K562 (cell line): ENCODE results near the gene NCOA4. TPM values are rescaled to one million over a fixed set of nuclear protein-coding genes. Genes with fewer than 3 reads are reported as not detected.

Experiments
- CREB1 ChIP-seq, 2 experiments: sonication (generic) in 1 of 2; formaldehyde crosslinking in 1 of 2; IDR thresholded peaks; 2 replicates each; pipeline versions ENCODE4 v1.6.1 to v1.8.0; 2012 to 2022; ENCODE audit warnings: inconsistent platforms in 1 of 2, mild to moderate bottlenecking in 1 of 2, missing genetic modification reagents in 1 of 2, moderate library complexity in 1 of 2
- EHMT2 ChIP-seq: fragments of 450-650 bp; IDR thresholded peaks from 2 replicates; pipeline ENCODE4 v1.6.1; 2018; ENCODE audit warnings: antibody characterized with exemption
- GTF2A2 ChIP-seq: IDR thresholded peaks from 2 replicates; pipeline ENCODE4 v1.6.1; 2016; ENCODE audit warnings: mild to moderate bottlenecking, missing genetic modification characterization, missing compliant biosample characterization
- HMG20A ChIP-seq: fragments of 450-650 bp; formaldehyde crosslinking; conservative IDR thresholded peaks from 2 replicates; pipeline ENCODE4 v1.4.0; 2020; ENCODE audit warnings: mild to moderate bottlenecking, mixed read lengths
- LARP7 ChIP-seq: fragments of 450-650 bp; IDR thresholded peaks from 2 replicates; pipeline ENCODE4 v1.6.1; 2016
- MTA3 ChIP-seq: fragments of 450-650 bp; formaldehyde crosslinking; IDR thresholded peaks from 2 replicates; pipeline ENCODE4 v1.6.1; 2017; ENCODE audit warnings: mild to moderate bottlenecking, borderline replicate concordance
- SMAD4 ChIP-seq: fragments of 250-450 bp; sonication (Bioruptor Pico); conservative IDR thresholded peaks from 2 replicates; pipeline ENCODE4 v1.8.0; 2021; ENCODE audit warnings: inconsistent platforms, mild to moderate bottlenecking, moderate library complexity
- TBP ChIP-seq: optimal IDR thresholded peaks from 2 replicates; pipeline ENCODE3; 2011; ENCODE audit warnings: low read depth, low read length, improper control_type of control experiment
- ZFPM2 ChIP-seq: fragments of 250-450 bp; sonication (Bioruptor Pico); IDR thresholded peaks from 2 replicates; pipeline ENCODE4 v1.5.1; 2022; ENCODE audit warnings: mild to moderate bottlenecking
- ZNF232 ChIP-seq: sonication (generic); formaldehyde crosslinking; IDR thresholded peaks from 2 replicates; pipeline ENCODE4 v1.8.0; 2022; ENCODE audit warnings: mild to moderate bottlenecking, missing genetic modification reagents
- ZNF444 ChIP-seq: fragments of 250-450 bp; sonication (Bioruptor Pico); IDR thresholded peaks from 2 replicates; pipeline ENCODE4 v1.4.0; 2020; ENCODE audit warnings: mild to moderate bottlenecking, moderate library complexity
- ZNF592 ChIP-seq: fragments of 450-650 bp; IDR thresholded peaks from 2 replicates; pipeline ENCODE4 v1.6.1; 2017; ENCODE audit warnings: antibody characterized with exemption, mild to moderate bottlenecking
- ZNF655 ChIP-seq: fragments of 250-450 bp; sonication (Bioruptor Pico); IDR thresholded peaks from 2 replicates; pipeline ENCODE4 v1.5.0; 2021
- ZNF77 ChIP-seq: fragments of 250-450 bp; sonication (Bioruptor Pico); IDR thresholded peaks from 2 replicates; pipeline ENCODE4 v1.5.0; 2020
- polyA plus RNA-seq, 8 experiments: library from polyadenylated mRNA; depleted of rRNA in 4 of 8; stranded (reverse) in 5 of 8; unstranded in 3 of 8; fragments of >200 nt; fragmentation: Nextera tagmentation in 2 of 8; fragmentation: Illumina TruSeq in 1 of 8; extraction: Ambion mirVana in 2 of 8; extraction: Trizol in 1 of 8; gene quantifications; 2 replicates each; pipeline versions ENCODE4 v1.2.1 to v1.2.3, GENCODE V29; 2011 to 2014; ENCODE audit warnings: inconsistent platforms in 1 of 8, missing spikeins in 1 of 8
- total RNA-seq, 7 experiments: library from RNA; depleted of rRNA in 6 of 7; stranded (reverse); fragments of >200 nt in 6 of 7; fragmentation: Illumina TruSeq in 2 of 7; extraction: Trizol in 2 of 7; gene quantifications; 2 replicates each; pipeline versions ENCODE4 v1.2.1 to v1.2.3, GENCODE V29; 2011 to 2021; ENCODE audit warnings: low replicate concordance in 1 of 7

NCOA4 gene
- total and polyA plus RNA-seq, 9 of the 15 experiments (the other 6 are each of a cell fraction or from before 2014, with no cell fraction given): 89.8 to 283 (median 181) TPM

GRCh38 chr10:46000538-46000937 is 29.9 kb downstream of the NCOA4 start (continued):
- TF ChIP-seq ZNF592 (0 out of 2 replicates have a peak, but pooled peaks have one; percentile 17), HMG20A (CRISPR knock-in tag) (no peak), ZNF77 (CRISPR knock-in tag) (no peak), SMAD4 (CRISPR knock-in tag) (no peak), ZFPM2 (CRISPR knock-in tag) (no peak), EHMT2 (0 out of 2 replicates have a peak, but pooled peaks have one; percentile 54), LARP7 (no peak), MTA3 (0 out of 2 replicates have a peak, but pooled peaks have one; percentile 23), ZNF655 (CRISPR knock-in tag) (no peak), ZNF444 (CRISPR knock-in tag) (no peak; the same call in 1 of the 2 replicates), CREB1 (IDR thresholded peaks at IDR 0.05) (no peak), CREB1 (CRISPR knock-in tag; IDR thresholded peaks at IDR 0.05) (no peak), ZNF232 (CRISPR knock-in tag) (no peak), GTF2A2 (tag) (peak; percentile 51; the same call in 1 of the 2 replicates), TBP (no peak)
